WERI-Rb-1 (cell line): ENCODE measurements around the gene DNMBP.

ENCODE experiments used
- DNase-seq: peaks from one replicate; pipeline ENCODE4 v3.0.0-alpha.2; 2020
- H3K27ac ChIP-seq: fragments of 250-450 bp; sonication (Bioruptor Pico); 2 replicates; pipeline ENCODE4 v1.5.1; 2020; ENCODE audit warnings: mild to moderate bottlenecking, moderate library complexity
- H3K27me3 ChIP-seq: fragments of 250-450 bp; sonication (Bioruptor Pico); 2 replicates; pipeline ENCODE4 v1.5.1; 2021; ENCODE audit warnings: mild to moderate bottlenecking, low read depth, moderate library complexity; ENCODE audit not compliant: insufficient read depth, severe bottlenecking
- H3K36me3 ChIP-seq: fragments of 250-450 bp; sonication (Bioruptor Pico); 2 replicates; pipeline ENCODE4 v1.5.1; 2020; ENCODE audit warnings: mild to moderate bottlenecking, moderate library complexity
- H3K4me3 ChIP-seq: 2 replicates; pipeline ENCODE4 v1.5.1; 2011; ENCODE audit warnings: low read depth, mild to moderate bottlenecking, control low read depth, low read length
- H3K9me3 ChIP-seq: fragments of 250-450 bp; sonication (Bioruptor Pico); 2 replicates; pipeline ENCODE4 v1.5.1; 2021; ENCODE audit warnings: mild to moderate bottlenecking, moderate library complexity; ENCODE audit not compliant: severe bottlenecking
- CTCF ChIP-seq: IDR thresholded peaks from 2 replicates; pipeline ENCODE4 v1.5.1; 2011; ENCODE audit warnings: low read depth, mild to moderate bottlenecking, control low read depth, inconsistent platforms, low read length

Gene DNMBP

GRCh38 chr10:100043796-100044195 is 34.0 kb upstream of the DNMBP start:
- H3K4me3 ChIP-seq, result no peak overlapping the region
- TF ChIP-seq CTCF, result no peak
- no peak for DNase-seq
- no peaks in the 10 kb centered on the region for H3K27me3 ChIP-seq
- H3K36me3 ChIP-seq, result no peaks in the 10 kb centered on the region
- no peak overlapping the region for H3K27ac ChIP-seq
- H3K9me3 ChIP-seq, result no peaks in the 10 kb centered on the region

- Histone ChIP-seq H3K9me3 (no peaks in the 10 kb centered on the region), H3K36me3 (no peaks in the 10 kb centered on the region), H3K4me3 (no peak overlapping the region), H3K27ac (no peak overlapping the region), H3K27me3 (no peaks in the 10 kb centered on the region)
- DNase-seq, result no peak
- no peak for TF ChIP-seq CTCF
Observed at GRCh38 chr10:100043344-100043743, 33.6 kb upstream of the DNMBP start.

GRCh38 chr10:100041306-100042002 is 31.7 kb upstream of the DNMBP start:
- DNase-seq, result no peak
- TF ChIP-seq CTCF, result no peak
- Histone ChIP-seq H3K27ac (no peak overlapping the region), H3K4me3 (no peak overlapping the region), H3K9me3 (no peaks in the 10 kb centered on the region), H3K27me3 (no peaks in the 10 kb centered on the region), H3K36me3 (no peaks in the 10 kb centered on the region)

- no peak for TF ChIP-seq CTCF
- no peak overlapping the region for H3K4me3 ChIP-seq
- H3K36me3 ChIP-seq, result no peaks in the 10 kb centered on the region
- no peak for DNase-seq
- H3K9me3 ChIP-seq, result peaks cover under 1% of the 10 kb centered on the region
- H3K27ac ChIP-seq, result no peak overlapping the region
- H3K27me3 ChIP-seq, result no peaks in the 10 kb centered on the region
Observed at GRCh38 chr10:100038561-100039071, 28.9 kb upstream of the DNMBP start.

- Histone ChIP-seq H3K4me3 (no peak overlapping the region), H3K27me3 (no peaks in the 10 kb centered on the region), H3K9me3 (peaks cover 3% of the 10 kb centered on the region), H3K27ac (no peak overlapping the region), H3K36me3 (no peaks in the 10 kb centered on the region)
- no peak for DNase-seq
- TF ChIP-seq CTCF, result no peak
Observed at GRCh38 chr10:100037758-100038315, 28.1 kb upstream of the DNMBP start.
